NK-92 treated with Interleukin-12 subunit alpha and Interleukin-12 subunit beta, amount 100 ng/mL, for 24 hours (cell line): ENCODE measurements around the gene SRF.
"Not testable (repeated sequence)": the region's sequence is repeated elsewhere in the genome, so short reads cannot be mapped to it uniquely, and the experiment has no call there.

Experiments
- DNase-seq: peaks from one replicate; lab custom pipeline; 2025; lab: John Stamatoyannopoulos, UW

SRF gene

GRCh38 chr6:43170931-43171706 is at the start of gene SRF:
Gene SRF, plus strand, starts transcription at chr6:43171269. Its CDS starts 388 bp downstream, at chr6:43171657.
- DNase-seq: peak; percentile 97

DNA sequence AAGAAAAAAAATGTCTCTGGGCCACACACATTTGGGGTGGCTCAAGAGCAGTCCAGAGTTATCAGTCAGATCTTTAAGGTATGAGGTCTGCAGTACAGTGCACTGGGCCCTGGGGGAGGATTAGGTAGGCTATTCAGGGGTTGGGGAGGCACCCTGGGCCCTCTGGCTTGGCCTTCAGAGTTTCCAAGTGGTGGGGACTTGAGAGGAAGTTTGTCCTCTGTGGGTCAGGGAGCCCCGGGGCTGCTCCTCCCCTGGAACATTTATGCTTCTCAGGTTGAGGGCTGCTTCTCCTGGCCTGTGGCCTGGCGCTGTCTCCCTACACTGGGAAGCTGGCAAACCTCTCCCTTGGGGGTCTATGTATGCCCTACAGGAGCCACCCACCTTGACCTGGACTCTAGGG is 48.9 kb upstream of the SRF start:
- DNase-seq: no peak

- no peak for DNase-seq
These were observed 47.4 kb upstream of the SRF start for GRCh38 chr6:43123461-43124314.

DNA sequence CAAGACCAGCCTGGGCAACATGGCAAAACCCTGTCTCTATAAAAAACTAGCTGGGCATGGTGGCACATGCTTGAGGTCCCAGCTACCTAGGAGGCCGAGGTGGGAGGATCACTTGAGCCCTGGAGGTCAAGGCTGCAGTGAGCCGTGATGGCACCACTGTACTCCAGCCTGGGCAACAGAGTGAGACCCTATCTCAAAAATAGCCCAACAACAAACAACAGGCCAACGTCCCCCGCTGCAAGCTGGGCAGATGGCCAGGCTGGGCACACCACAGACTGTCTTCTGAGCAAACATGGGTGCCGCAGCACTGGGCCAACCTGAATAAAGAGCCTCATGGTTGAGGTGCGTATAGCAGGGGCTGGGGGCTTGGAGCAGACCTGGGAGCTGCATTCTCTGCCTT is 46.6 kb upstream of the SRF start:
- DNase-seq: no peak

DNA sequence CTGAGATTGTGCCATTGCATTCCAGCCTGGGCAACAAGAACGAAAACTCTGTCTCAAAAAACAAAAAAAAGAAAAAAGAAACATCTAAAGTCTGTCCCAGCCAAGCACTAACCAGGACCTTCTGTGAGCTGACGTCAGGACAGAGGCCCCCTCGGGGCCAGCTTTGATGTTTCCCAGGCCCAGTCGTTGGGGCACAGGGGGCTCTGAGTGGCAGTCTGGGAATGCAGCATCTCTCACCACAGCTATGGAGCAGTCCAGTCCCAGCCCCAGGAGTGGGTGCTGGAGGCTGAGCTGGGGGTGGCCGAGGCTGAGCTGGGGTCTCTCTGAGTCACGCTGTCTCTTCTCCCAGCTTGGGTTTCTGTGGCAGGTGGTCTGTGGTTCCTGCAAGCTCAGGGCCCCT is 46.0 kb upstream of the SRF start:
- no peak for DNase-seq

DNA sequence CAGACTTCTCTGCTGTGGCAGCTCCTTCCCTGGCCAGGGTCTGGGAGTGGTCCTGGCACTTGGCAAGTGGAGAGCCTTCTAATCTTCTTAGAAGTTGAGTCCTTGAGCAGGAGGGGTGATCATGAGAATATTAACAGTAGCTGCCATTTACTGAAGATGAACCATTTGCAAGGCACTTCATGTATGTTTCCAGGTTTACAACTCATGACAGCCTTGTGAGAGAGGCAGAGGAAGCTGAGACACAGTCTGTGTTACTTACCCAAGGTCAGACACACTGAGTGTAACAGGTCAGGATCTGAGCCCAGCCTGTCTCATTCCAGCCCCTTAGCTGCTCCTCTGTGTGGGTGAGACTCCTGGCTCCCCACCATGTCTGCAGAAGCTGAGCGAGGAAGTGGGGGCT is 45.5 kb upstream of the SRF start:
- no peak for DNase-seq

DNA sequence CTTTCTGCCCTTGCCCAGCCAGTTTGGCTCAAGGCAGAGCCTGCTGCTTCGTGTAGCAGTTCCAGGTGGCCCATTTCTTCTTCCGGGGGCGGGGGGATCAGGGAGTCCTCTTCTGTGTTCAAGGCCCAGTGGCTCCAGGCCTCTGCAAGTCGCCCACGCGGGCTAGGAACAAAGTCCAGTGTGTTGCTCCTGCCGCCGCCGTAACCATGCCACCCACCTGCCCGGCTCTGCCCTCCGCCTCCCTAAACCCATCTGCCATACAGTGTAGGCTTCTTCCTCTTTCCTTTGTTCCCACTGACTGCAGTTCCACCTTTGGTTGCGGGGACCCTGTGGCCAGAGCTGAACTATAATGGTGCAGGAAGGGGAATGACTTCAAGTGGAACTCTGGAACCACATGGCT is 43.9 kb upstream of the SRF start:
- no peak for DNase-seq

- DNase-seq: no peak
These were observed 43.2 kb upstream of the SRF start for GRCh38 chr6:43127877-43128276.

DNA sequence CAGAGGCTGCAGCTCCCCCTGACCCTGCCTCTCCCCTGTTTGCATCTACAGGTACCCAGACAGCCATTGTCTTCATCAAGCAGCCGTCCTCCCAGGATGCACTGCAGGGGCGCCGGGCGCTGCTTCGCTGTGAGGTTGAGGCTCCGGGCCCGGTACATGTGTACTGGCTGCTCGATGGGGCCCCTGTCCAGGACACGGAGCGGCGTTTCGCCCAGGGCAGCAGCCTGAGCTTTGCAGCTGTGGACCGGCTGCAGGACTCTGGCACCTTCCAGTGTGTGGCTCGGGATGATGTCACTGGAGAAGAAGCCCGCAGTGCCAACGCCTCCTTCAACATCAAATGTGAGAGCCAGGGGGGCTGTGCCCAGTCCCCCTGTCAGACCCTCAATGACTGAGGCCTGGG is 42.1 kb upstream of the SRF start:
- no peak for DNase-seq

DNA sequence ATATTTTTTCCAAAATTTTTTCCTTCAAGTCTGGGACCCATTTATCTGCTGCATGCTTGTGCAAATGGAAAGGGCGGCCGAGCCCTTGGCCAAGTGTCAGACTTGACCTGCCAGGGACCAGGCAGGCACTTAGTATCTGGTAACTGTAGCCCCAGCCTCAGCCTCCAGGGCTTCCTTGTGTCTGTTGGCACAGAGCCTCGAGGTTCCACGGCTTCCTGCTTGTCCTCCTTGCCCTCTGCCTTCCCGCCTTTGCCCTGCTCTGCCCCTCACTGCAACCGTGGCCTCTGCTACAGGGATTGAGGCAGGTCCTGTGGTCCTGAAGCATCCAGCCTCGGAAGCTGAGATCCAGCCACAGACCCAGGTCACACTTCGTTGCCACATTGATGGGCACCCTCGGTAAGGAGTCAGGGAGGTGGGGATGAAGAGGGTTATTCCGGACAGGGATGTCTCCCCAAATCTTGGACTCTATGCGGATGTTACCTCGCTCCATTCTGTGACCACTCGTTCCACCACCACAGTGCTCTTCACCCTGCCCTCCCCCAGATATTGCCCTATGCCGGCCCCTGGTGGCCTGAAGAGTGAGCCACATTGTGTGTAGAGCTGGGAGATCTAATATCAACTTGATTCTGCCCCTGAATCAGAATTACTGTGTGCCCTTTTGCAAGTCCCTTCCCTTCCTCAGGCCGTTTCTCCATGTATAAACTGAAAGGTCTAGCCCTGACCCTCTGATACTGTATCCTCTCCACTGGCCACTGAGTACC is 41.5 kb upstream of the SRF start:
- no peak for DNase-seq

GRCh38 chr6:43130429-43130828 is 40.6 kb upstream of the SRF start:
- DNase-seq: no peak

- DNase-seq: not testable (repeated sequence)
These were observed 39.7 kb upstream of the SRF start for GRCh38 chr6:43131379-43131778.

- no peak for DNase-seq
These were observed 32.8 kb upstream of the SRF start for GRCh38 chr6:43138267-43138666.

- DNase-seq: not testable (repeated sequence)
These were observed 31.1 kb upstream of the SRF start for GRCh38 chr6:43139973-43140372.

GRCh38 chr6:43141644-43142043 is 29.4 kb upstream of the SRF start:
- DNase-seq: no peak

- peak; percentile 24 for DNase-seq
These were observed 29.0 kb upstream of the SRF start for GRCh38 chr6:43142101-43142500.

- DNase-seq: peak; percentile 54
These were observed 27.6 kb upstream of the SRF start for GRCh38 chr6:43143235-43144128.

DNA sequence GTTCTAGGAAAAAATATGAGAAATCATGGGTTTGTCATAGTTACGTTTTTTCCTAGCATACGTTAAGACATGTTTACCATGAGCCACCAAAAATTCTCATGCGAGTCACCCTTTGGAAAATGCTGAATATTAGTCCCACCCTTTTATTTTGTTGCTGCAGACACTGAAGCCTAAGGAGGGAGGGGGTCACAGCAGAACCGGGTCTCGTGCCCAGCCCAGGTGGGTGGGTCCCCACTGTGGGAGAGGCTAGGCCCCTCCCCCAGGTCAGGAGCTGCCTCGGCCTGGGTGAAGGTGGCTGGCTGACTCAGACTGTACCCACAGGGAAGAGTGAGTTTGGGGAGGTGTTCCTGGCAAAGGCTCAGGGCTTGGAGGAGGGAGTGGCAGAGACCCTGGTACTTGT is 26.2 kb upstream of the SRF start:
- DNase-seq: no peak

- no peak for DNase-seq
These were observed 24.8 kb upstream of the SRF start for GRCh38 chr6:43146261-43146660.

GRCh38 chr6:43146709-43147688 is 24.1 kb upstream of the SRF start:
- DNase-seq: no peak
